HG02885 (cell line): ENCODE measurements around the gene GTPBP1.

Experiments used
- ATAC-seq: cut with Tn5 transposase; IDR thresholded peaks from one replicate; pipeline ENCODE4 v1.9.1; 2021; ENCODE audit warnings: mild to moderate bottlenecking; ENCODE audit not compliant: unreplicated experiment, poor library complexity

GTPBP1 gene

GRCh38 chr22:38705235-38706100, at the start of gene GTPBP1:
Gene GTPBP1, plus strand, starts transcription at chr22:38705944. Its CDS starts 12 bp downstream, at chr22:38705956.
- ATAC-seq, result peak; percentile 74

GRCh38 chr22:38656256-38657044, 49.3 kb upstream of the GTPBP1 start, which contains the start of the genes CBY1 and FAM227A:
Gene CBY1, plus strand, starts transcription at chr22:38656638. Its CDS starts 11,417 bp downstream, at chr22:38668055.
Gene FAM227A, minus strand, starts transcription at chr22:38656392. Its CDS starts 6,224 bp downstream, at chr22:38650168.
- ATAC-seq, result peak; percentile 81

GRCh38 chr22:38657045-38657909, 48.5 kb upstream of the GTPBP1 start:
- ATAC-seq, result no peak

GRCh38 chr22:38674888-38675287, 30.9 kb upstream of the GTPBP1 start:
- ATAC-seq, result no peak

GRCh38 chr22:38675833-38676232, 29.9 kb upstream of the GTPBP1 start:
- ATAC-seq, result no peak

- ATAC-seq, result peak; percentile 95
These were observed 24.0 kb upstream of the GTPBP1 start, which contains the start of gene TOMM22 for GRCh38 chr22:38681582-38682335. Gene TOMM22, plus strand, starts transcription at chr22:38681957. Its CDS starts 22 bp downstream, at chr22:38681979.

GRCh38 chr22:38684895-38685294, 20.8 kb upstream of the GTPBP1 start:
- ATAC-seq, result no peak

GRCh38 chr22:38685761-38686160, 20.0 kb upstream of the GTPBP1 start:
- no peak for ATAC-seq

- no peak for ATAC-seq
These were observed 16.1 kb upstream of the GTPBP1 start for GRCh38 chr22:38689651-38690050.

GRCh38 chr22:38694049-38694448, 11.7 kb upstream of the GTPBP1 start:
- no peak for ATAC-seq

GRCh38 chr22:38694940-38695339, 10.8 kb upstream of the GTPBP1 start:
- no peak for ATAC-seq

GRCh38 chr22:38696606-38697424, 8.9 kb upstream of the GTPBP1 start:
- no peak for ATAC-seq

- ATAC-seq, result no peak
These were observed 8.2 kb upstream of the GTPBP1 start for GRCh38 chr22:38697425-38698089.

GRCh38 chr22:38698407-38699094, 7.2 kb upstream of the GTPBP1 start:
- ATAC-seq, result no peak

- ATAC-seq, result no peak
These were observed 6.6 kb upstream of the GTPBP1 start for GRCh38 chr22:38699143-38699542.

GRCh38 chr22:38699784-38700183, 6.0 kb upstream of the GTPBP1 start:
- no peak for ATAC-seq

GRCh38 chr22:38700270-38700788, 5.4 kb upstream of the GTPBP1 start:
- no peak for ATAC-seq
